ENCODE data around the gene CHRND.

DNA sequence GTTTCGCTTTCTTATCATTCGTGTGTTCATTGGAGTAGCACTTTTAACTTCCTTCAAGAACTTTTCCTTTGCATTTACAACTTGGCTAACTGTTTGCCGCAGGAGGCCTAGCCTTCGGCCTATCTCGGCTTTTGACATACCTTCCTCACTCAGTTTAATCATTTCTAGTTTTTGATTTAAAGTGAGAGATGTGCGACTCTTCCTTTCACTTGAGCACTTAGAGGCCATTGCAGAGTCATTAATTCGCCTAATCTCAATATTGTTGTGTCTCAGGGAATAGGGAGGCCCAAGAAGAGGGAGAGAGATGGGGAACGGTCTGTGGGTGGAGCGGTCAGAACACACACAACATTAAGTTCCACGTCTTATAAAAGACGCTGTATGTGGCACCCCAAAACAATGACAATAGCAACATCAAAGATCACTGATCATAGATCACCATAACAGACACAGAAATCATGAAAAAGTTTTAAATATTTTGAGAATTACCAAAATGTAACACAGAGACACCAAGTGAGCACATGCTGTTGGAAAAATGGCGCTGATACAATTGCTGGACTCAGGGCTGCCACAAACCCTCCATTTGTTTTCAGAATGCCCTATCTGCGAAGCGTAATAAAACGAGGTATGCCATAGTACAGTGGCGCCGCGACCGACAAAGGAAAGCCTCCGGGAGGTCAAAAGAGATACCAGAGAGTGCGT lies 23.8 kb downstream of the CHRND start:
- TF ChIP-seq, protein P1, sequence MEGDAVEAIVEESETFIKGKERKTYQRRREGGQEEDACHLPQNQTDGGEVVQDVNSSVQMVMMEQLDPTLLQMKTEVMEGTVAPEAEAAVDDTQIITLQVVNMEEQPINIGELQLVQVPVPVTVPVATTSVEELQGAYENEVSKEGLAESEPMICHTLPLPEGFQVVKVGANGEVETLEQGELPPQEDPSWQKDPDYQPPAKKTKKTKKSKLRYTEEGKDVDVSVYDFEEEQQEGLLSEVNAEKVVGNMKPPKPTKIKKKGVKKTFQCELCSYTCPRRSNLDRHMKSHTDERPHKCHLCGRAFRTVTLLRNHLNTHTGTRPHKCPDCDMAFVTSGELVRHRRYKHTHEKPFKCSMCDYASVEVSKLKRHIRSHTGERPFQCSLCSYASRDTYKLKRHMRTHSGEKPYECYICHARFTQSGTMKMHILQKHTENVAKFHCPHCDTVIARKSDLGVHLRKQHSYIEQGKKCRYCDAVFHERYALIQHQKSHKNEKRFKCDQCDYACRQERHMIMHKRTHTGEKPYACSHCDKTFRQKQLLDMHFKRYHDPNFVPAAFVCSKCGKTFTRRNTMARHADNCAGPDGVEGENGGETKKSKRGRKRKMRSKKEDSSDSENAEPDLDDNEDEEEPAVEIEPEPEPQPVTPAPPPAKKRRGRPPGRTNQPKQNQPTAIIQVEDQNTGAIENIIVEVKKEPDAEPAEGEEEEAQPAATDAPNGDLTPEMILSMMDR (IDR thresholded peaks at IDR 0.05; ENCODE audit: low read depth, low read length) = no peak
- no peak for TF ChIP-seq EZH2phosphoT487 (IDR thresholded peaks at IDR 0.05; ENCODE audit: low read depth)

Measured in OCI-LY3 (cell line).